ENCODE results near the gene HCFC1.
A peak's percentile ranks its signal among the peaks of the same experiment; 100 is the strongest.

HCFC1 gene

DNA sequence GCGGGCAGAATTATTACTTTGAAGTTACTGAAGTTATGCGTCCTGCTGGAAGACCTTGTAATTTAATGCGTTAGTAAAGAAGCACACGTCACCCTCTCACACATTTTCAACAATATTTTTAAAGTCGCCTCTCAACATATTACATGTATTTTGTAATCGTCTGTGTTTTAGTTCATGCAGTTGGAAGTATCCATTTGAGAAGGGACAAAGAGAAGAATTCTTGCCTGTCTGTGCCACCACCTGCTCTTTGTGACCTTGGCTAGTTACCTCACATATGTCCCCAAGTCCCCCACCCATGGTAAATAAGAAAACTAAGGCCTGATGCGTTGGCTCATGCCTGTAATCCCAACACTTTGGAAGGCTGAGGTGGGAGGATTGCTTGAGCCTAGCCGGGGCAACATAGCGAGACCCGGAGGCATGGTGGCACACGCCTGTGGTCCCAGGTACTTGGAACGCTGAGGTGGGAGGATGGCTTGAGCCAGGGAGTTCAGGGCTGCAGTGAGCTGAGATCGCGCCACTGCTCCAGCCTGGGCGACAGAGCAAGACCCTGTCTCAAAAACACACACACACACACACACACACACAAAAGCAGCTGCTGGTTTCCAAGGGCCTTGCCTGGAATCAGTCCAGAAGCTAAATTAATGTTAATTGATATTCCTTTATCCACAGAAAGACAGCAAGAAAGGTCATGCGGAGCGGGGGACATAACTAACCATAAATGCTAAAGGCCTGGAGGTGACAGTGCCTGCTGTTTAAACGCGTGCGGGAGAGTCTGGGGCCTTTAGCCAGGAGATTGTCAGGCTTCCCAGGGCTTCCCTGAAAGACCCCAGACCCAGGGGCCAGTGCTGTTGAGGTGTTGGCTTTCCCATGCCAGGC, 1.7 kb upstream of the HCFC1 start:
- DNase-seq (ENCODE audit: low read depth): no peak

DNA sequence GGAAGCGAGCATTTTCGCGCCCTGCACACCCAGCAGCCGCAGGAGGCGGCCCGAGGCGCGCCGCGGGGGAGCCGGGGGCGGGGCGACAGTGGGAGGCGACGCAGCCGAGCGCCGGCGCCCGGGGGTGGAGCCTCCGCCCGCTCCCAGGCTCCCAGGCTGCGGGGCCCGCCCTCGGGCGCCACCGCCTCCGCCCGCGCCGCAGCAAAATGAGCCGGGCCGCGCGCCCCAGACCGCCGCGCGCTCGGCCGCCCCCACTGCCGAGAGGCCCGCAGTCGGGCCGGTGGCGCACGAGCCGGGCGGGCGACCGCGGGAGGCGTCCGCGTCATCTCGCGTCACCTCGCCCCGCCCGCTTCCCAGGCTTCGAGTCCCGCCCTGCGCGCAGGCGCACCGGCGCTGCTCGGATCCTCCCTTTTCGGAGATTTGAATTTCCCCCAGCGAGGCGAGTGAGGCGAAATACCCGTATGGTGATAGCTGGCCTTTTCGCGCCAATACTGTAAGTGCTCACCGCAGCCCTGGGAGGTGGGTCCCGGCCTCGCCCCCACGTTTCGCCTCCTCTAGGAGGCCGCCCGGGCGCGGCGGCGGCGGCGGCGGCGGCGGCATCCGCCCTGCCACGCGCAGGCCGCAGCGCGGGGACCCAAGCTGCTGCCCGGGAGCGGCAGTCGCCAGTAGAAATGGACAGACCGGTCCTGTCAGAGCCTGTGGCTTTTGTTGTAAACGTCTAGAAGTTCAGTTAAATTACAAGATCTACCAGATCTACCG, 929 bp upstream of the HCFC1 start, which contains the start of gene TMEM187:
TMEM187 (plus strand) TSS at position 387 of the 759 bp plus-strand sequence. CDS start 9,309 bp downstream, outside the sequence.
- peak; percentile 66 for DNase-seq (ENCODE audit: low read depth)

DNA sequence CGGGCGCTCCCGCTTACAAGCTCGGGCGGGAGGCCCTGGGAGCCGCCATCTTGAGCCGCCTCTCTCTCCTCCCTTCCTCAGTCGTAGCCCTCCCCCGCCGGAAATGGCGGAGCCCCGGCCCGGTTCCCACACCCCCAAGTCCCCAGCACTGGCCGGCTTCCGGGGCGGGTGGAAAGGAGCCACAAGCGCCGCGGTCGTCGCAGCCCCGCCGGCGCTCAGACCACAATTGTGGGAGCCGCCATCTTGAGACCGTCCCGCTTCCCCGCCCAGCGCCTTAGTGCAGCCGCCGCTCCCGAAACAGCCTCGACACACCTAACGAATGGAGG, 531 bp downstream of the HCFC1 start:
- no peak for DNase-seq (ENCODE audit: low read depth)

DNA sequence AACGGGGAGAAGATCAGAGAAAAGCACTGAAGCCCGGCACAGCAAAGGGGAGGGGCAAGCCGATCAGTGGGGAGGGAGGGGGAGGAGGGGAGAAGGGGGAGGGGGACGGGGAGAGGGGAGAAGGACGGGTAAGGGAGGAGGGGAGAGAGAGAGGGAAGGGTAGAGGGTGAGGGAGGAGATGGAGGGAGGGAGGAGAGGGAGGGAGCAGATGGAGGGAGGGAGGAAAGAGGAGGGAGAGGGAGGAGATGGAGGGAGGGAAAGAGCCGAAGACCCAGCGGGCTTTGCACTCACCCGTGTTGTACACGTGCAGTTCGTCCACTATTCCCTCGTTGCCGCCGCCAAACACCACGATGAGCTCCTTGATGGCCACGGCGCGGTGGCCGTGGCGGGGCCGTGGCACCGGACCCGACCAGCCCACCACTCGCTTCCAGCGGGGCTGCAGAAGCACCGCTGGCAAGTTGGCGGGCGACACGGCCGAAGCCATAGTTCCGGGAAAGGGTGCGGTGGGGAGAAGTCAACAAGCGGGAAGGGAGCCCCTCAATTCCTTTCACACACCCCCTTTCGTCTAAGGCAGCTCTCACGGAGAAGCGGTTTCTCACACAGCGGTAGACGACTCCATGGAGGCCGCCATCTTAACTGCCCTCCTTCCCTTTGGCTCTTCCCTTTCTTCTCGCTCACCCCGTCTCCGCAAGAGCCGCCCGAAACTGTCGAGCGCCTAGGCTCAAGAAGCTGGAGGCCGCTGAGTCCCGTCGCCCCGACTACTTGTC, 1.1 kb downstream of the HCFC1 start:
- no peak for DNase-seq (ENCODE audit: low read depth)

DNA sequence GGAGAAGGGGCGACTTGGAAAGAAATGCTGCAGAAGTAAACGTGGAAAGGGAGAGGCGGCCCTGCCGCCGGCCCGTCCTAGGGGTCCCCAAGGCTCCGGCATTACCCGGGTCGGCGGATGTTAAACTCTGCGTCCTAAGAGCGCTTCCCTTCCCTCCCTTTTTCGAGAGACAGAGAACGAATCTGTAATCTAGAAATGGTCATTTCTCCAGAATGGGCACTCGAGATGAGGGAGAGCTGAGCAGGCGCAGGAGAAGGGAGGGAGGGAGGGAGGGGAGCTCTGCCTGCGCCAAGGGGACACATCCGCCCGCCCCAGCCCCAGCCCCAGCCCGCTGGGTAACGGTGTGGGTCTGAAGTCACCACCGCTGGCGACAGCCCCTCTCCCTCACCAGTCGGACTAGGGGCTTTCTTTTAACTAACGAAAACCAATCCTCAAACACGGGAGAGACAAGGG, 1.7 kb downstream of the HCFC1 start:
- no peak for DNase-seq (ENCODE audit: low read depth)

DNA sequence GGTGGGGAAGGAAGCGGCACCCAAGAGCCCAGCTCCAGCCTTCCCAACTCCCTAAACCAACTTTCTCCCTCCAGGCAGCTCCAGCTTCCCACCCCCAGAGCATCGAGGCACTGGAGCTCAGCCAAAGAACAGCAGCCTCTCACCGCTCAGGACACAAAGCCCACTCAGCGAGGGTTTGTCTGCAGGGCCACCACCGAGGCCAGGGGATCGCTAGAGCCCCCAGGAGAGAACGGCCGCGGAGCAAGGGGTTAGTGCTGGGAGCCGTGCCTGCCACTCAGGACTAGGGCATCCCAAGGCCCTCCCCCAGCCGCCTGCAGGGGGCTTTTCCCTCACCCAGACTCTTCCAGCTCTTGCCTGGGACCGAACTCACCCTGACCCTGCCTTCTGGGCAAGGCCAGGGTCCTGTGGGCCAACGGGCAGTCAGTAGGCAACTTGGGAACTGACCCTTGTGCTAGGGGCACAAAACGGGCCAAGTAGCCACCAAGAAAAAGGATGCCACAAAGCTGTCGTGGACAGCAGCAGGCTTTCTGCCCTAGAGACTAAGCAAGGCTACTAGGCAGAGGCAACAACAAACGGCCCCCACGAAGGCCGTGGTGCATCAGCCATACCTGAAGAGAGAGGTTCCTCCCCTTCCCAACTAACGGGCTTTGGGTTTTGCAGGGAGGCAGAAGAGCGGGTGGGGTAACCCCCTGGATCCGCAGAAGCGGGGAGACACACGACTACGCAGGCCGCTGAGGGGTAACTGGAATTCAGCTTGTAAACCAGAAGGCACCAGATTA, 2.3 kb downstream of the HCFC1 start:
- no peak for DNase-seq (ENCODE audit: low read depth)

DNA sequence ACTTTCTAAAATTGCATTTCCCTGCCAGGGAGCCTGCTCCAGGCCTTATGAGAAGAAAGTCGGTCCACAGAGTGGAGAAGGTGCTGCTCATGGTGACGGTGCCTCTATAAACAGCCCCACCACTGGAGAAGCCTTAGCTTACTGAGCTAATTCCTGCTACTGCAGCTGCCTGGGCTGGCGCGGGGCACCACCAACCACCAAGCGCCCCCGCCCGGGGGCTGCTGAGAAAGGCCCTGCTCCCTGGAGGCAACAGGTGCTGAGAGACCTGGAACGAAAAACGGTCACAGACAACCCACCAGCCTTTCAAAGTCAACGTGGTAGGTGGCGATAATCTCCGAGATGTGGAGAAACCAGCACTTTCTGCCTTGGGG, 2.9 kb downstream of the HCFC1 start:
- DNase-seq (ENCODE audit: low read depth): no peak

DNA sequence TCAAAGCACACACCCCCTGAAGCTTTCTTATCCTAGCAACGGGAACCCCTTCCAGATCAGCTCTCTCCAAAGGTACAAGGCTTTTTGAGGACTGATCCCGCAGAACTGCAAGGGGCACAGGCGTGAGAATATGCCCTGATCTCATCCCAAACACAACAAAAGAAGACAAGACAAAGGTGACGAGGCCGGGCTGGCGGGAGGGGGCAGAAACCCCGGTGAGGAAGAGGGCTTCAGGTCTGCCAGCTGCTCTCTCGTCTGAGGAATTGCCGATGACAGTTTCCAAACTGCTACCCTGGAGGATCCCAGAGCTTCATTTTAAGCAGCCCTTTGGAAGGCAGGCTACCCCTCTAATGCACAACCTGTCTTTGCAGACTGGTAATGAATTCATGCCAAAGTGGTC, 3.4 kb downstream of the HCFC1 start:
- DNase-seq (ENCODE audit: low read depth): no peak

DNA sequence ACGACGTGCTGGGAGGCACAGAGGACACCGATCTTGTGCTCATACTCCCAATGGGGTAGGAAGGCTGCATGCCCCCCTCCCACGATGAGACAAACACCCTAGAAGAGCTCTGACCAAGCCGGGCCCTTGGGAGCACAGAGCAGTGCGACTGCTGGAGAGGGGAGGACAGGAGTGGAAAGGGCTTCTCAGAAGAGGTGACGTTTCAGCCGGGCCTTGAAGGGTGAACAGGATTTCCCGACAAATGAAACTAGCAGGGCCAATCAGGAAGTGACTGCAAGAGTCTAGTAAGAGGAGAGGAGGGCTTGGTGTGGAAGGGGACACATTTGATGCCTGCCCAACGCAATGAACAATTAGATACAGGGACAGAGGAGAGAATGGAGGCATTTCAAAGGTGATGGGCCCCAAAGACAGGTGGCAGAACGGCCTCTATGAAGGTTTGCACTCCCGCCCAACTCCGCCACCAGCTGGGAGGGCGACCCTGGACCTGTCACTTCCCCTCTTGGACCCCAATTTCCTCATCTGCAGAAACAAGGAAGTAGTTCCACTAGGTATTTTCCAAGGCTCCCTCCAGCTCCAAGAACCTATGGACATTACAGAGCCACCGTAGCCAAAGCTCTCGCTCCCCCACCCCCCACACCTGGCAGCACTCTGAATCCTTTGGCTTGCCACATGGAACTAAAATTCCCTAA, 3.9 kb downstream of the HCFC1 start:
- DNase-seq (ENCODE audit: low read depth): no peak

DNA sequence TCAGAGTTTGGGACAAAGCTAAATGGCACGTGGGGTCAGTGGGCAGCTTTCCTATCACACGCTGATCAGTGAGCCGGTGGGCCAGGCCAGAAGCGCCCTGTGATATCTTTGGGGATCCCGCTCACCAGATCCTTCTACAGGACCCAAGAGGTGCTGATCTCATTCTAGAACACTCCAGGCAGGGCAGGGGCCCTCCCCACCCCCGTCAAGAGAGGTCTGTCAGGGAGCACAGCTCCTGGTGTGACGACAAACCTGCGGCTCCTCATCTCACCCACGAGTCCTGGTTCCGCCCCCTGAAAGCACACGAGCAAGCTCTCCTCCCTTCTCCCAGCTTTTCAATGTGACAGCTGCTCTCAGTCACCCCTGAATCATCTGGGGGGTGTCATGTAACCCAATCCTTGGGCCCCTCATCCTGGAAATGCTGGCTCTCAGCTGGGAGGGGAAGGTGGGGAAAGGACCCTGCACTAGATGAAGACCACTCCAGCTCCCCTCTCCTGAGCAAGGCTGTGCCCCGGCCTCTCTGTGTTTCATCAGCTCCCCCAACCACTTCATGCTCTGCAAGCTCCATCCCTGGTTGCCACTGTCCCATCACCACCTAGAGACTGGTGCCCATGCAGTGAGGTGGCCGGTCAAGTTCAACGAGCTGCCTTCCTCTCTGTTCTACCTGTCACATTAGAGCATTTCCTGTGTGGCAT, 4.6 kb downstream of the HCFC1 start:
- no peak for DNase-seq (ENCODE audit: low read depth)

DNA sequence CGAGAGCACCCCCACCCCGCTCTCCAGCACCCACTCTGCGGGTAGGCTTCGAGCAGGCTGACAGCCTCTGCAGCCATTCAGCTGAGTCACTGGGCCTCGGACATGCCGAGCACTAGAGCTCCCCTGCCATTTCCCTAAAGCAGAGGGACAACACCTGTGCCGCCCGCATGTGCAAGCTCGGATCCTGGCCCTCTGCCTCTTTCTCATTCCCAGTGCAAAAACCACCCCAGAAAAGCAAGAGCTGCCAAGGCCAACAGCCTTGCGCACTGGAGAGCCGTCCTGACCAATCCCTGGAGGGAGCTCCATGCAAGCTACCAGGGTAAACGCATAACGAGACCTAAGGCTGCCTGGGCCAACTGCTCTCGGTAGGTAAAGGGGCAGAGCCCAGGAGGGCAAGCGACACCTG, 5.3 kb downstream of the HCFC1 start:
- no peak for DNase-seq (ENCODE audit: low read depth)

DNA sequence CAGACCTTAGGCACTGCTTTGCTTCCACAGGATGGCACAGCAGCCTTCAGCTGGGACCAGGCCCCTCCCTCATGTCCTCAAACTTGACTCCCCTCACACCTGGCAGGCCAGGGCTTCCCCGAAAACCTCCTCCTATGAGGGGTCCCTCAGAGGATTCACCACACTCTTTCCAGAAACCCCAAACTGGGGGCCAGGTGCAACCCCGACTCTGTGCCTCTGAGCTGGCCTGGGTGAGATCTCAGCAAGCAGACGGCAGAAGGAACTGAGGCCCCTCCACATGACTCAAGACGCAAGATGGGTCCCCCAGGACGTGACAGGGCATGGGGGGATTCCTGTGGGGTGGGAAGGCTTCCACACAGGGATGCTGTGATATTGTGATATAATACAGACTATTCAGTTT, 6.2 kb downstream of the HCFC1 start:
- no peak for DNase-seq (ENCODE audit: low read depth)

DNA sequence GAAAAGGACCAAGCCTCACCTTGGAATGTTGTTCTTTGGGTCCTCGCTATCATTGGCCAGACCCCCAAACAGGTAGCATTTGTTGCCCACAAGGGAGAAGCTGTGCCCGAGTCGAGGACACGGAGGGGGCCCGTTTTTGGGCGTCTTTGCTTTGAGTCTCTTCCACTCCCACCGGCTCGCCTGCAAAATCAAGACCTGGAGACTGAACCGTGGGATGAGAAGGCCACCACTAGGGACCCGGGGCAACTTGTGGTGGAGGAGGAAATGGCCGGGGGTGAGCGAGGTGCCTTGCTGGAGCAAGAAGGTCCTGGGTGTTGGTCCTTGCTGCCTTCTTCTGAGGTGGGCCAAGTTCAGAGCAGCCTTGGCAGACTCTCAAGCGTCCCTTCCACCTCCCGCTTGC, 7.5 kb downstream of the HCFC1 start:
- DNase-seq (ENCODE audit: low read depth): no peak

DNA sequence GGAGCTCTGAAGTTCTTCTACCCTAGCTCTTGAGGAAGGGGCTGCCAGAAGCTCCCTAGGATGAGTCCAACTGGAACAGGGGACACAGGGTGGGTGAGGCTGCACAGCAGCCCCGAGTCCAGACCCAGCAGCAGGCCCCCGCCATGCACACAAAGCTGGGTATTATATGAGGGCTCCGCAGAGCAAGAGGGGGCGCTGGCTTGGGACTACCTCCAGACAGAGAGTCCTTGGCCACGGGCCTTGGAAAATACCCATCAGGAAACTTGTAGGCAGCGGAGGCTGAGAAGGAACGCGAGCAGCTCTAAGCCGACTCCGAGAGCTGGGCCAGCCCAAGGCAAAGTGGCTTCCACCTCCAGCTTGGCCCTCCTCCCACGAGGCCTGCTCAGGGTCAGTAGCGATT, 8.1 kb downstream of the HCFC1 start:
- DNase-seq (ENCODE audit: low read depth): no peak

DNA sequence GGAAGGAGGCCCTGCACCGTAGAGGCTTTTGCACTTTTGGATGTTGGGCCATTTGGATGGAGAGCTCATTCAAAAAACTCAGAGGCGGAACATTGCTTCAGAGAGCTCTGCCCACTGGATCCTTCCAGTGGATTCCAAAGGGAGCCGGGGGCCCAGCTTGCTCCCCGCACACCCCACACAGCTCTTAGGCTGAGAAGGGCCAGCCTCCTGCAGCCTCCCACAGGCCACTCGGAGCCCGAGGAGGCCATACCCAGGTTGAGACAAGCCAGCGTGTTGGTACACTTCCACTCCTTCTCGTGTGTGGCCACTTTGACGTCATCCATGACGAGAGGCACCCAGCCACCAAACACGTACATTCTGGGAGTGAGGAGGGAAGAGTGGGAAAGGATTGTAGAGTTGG, 10.3 kb downstream of the HCFC1 start:
- no peak for DNase-seq (ENCODE audit: low read depth)

DNA sequence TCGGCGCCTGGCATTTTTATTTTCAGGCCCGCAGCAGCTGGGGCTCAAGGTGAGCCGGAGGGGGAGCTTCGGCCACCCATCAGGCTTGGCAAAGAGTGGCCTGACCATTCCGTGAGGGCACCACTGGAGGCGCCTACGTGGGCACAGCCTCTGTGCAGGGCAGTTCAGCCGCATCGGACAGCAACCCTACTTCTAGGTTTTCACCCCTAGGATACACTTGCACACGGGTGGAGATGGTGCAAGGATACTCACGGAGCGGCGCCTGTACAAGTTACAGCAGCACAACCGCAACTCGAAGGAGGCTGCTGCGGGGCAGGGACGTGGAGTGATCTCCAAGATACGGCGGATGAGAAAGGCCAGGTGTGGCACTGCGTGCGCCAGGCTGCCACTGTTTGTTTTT, 10.8 kb downstream of the HCFC1 start:
- no peak for DNase-seq (ENCODE audit: low read depth)

DNA sequence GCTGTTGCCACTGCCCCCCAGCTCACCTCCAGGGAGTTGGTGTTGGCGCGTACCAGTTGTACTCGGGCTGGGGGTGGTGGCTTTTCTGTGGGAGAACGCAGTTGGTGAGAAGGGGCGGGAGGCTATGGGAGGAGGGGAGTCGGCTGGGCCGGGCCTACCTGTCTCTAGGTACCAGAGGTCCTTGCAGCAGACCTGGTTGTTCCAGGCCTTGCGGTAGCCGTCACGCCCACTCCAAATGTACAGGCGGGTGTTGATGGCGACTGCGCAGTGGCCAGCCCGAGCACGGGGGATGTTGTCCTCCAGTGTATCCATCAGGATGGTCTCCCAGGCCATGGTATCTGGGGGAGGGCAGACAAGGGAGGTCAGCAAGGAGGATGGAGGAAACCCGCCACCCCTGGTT, 11.5 kb downstream of the HCFC1 start:
- no peak for DNase-seq (ENCODE audit: low read depth)

DNA sequence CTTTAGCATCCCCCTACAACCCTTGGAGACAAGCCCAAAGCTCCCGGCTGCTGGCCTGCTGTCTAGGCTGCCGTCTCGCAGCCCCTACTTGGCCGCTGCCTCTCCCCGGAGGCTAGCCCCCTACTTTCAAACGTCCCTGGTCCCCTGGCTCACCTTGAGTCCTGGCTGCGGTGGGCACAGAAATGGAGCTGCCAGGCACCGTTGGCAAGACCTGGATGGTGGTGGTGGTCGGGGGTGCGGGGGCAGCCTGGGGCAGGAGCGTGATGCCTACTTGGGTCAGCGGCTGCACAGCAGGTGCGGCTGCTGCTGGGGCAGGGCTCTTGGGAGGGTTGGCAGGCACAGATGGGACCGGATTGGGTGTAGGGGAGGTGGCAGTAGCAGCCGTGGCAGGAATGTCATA, 12.0 kb downstream of the HCFC1 start:
- no peak for DNase-seq (ENCODE audit: low read depth)

DNA sequence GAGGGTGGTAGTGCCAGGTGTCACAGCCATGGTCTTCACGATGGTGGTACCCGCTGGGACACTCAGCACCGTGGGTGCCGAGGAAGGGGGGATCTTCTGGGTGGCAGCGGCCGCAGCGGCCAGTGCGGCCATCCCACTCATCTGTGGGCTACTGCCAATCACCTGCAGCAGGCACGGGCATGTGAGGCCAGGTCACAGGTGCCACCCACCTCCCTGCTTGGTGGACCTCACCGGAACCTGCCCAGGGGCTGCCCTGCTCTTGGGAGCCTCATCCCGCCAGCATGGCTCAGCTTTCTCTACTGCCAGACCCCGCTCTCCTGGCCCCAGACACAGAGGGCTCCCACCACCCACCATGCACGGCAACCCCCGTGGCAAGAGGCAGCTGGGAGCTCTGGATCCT, 13.0 kb downstream of the HCFC1 start:
- no peak for DNase-seq (ENCODE audit: low read depth)

DNA sequence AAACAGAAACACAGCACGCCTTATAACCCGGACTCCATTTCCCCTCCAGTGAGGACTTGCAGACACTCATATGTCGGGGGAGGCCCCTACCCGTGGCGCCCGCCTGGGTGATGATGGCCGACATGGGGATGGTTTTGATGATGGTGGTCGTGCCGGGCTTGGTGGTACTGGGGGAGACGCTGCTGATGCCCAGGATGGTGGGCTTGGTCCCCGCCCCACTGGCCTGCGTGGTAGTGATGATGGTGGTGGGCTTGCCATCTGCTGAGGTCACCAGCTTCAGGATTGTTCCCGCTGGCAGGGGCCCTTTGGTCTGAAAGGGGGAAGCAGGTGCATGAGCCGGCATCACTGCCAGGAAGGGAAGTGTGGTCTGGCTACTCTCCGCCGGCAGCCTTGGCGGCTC, 14.4 kb downstream of the HCFC1 start:
- DNase-seq (ENCODE audit: low read depth): no peak
